HCT116 (cell line): ENCODE measurements around the gene SHC4. TPM values are rescaled to one million over a fixed set of nuclear protein-coding genes. Genes with fewer than 3 reads are reported as not detected.

Source experiments
- ATAC-seq: fragments of 200-7000 bp; cut with Tn5 transposase; 2 replicates; pipeline ENCODE4 v1.9.1; 2020; ENCODE audit warnings: mild to moderate bottlenecking, moderate library complexity
- BruUV-seq: library from RNA; stranded (reverse); fragments of 400-500 nt; replicated peaks from 2 replicates; lab custom pipeline; 2021; lab: Mats Ljungman, UMichigan
- CTCF ChIA-PET: fragments of 300-600 bp; sonication (Branson Sonifier 250); formaldehyde crosslinking; loops from one replicate; lab custom pipeline; 2021; ENCODE audit warnings: antibody characterized with exemption; lab: Charles Lee
- POLR2A ChIA-PET: fragments of 300-600, 350-600 bp; sonication (Branson Sonifier 250); formaldehyde crosslinking; loops from one replicate; lab custom pipeline; 2021; ENCODE audit warnings: antibody characterized with exemption; lab: Charles Lee
- RAD21 ChIA-PET, 2 experiments: fragments of 300-600 bp; sonication (Branson Sonifier 250); formaldehyde crosslinking; loops; one replicate each; lab custom pipeline; 2023; ENCODE audit warnings: low total read pairs in 2 of 2; ENCODE audit not compliant: uncharacterized antibody in 2 of 2, unreplicated experiment in 2 of 2, low non-redundant PET in 1 of 2; lab: Charles Lee
- DNase-seq: peaks from one replicate; pipeline ENCODE4 v3.0.0-alpha.2; 2010; ENCODE audit warnings: low read depth, low spot score
- H2AFZ ChIP-seq: fragments of 200-600 bp; shearing (Covaris generic), sonication (generic); 2 replicates; pipeline ENCODE4 v1.6.1; 2017; ENCODE audit warnings: low read depth, mixed run types, mixed read lengths, antibody characterized with exemption, low read length; ENCODE audit not compliant: poor library complexity, severe bottlenecking
- H3K27ac ChIP-seq: 2 replicates; pipeline ENCODE4 v1.5.1; 2012; ENCODE audit warnings: low read depth, low read length
- H3K27me3 ChIP-seq: fragments of 200-600 bp; sonication (generic); 2 replicates; pipeline ENCODE4 v1.6.1; 2016; ENCODE audit warnings: mixed run types, low read length, mixed read lengths; ENCODE audit not compliant: insufficient read depth
- H3K36me3 ChIP-seq, 2 experiments: fragments of 200-500 bp in 1 of 2; fragments of 200-600 bp in 1 of 2; sonication (Bioruptor generic) in 1 of 2; sonication (generic) in 1 of 2; 2 replicates each; pipeline versions ENCODE4 v1.5.1 to v1.6.1; 2014 to 2016; ENCODE audit warnings: low read length in 2 of 2, inconsistent platforms in 1 of 2, mixed read lengths in 1 of 2, mixed run types in 1 of 2; ENCODE audit not compliant: insufficient read depth in 2 of 2, control insufficient read depth in 1 of 2
- H3K4me1 ChIP-seq, 2 experiments: fragments of 200-600 bp in 1 of 2; sonication (generic) in 1 of 2; 2 replicates each; pipeline versions ENCODE4 v1.5.1 to v1.6.1; 2012 to 2017; ENCODE audit warnings: low read length in 2 of 2, inconsistent platforms in 1 of 2, mild to moderate bottlenecking in 1 of 2, mixed read lengths in 1 of 2, mixed run types in 1 of 2, moderate library complexity in 1 of 2; ENCODE audit not compliant: insufficient read depth in 2 of 2, control insufficient read depth in 1 of 2
- H3K4me2 ChIP-seq: fragments of 200-600 bp; sonication (generic); 2 replicates; pipeline ENCODE4 v1.6.1; 2017; ENCODE audit warnings: mixed run types, low read length, mixed read lengths
- H3K4me3 ChIP-seq, 2 experiments: fragments of 200-600 bp in 1 of 2; sonication (generic) in 1 of 2; replicated peaks in 1 of 2; 2 replicates each; pipeline ENCODE4 v1.5.1; 2011 to 2016; ENCODE audit warnings: low read length in 2 of 2, control low read depth in 1 of 2, low read depth in 1 of 2, mild to moderate bottlenecking in 1 of 2, mixed read lengths in 1 of 2, mixed run types in 1 of 2
- H3K79me2 ChIP-seq: fragments of 200-600 bp; sonication (generic); 2 replicates; pipeline ENCODE4 v1.6.1; 2017; ENCODE audit warnings: mild to moderate bottlenecking, mixed run types, low read length, moderate library complexity, mixed read lengths; ENCODE audit not compliant: insufficient read depth
- H3K9ac ChIP-seq: fragments of 200-600 bp; sonication (generic); 2 replicates; pipeline ENCODE4 v1.6.1; 2016; ENCODE audit warnings: low read length, mixed read lengths
- H3K9me2 ChIP-seq: fragments of 200-600 bp; sonication (generic), shearing (Covaris generic); 2 replicates; pipeline ENCODE4 v1.6.1; 2017; ENCODE audit warnings: mixed run types, mild to moderate bottlenecking, moderate library complexity; ENCODE audit not compliant: insufficient read depth
- H3K9me3 ChIP-seq, 2 experiments: fragments of 200-500 bp in 1 of 2; fragments of 200-600 bp in 1 of 2; sonication (Bioruptor generic) in 1 of 2; sonication (generic) in 1 of 2; 2 replicates each; pipeline ENCODE4 v1.6.1; 2014 to 2017; ENCODE audit warnings: low read length in 2 of 2, mixed read lengths in 2 of 2, inconsistent platforms in 1 of 2, low read depth in 1 of 2, mild to moderate bottlenecking in 1 of 2, mixed run types in 1 of 2, moderate library complexity in 1 of 2; ENCODE audit not compliant: control insufficient read depth in 1 of 2, insufficient read depth in 1 of 2
- H4K20me1 ChIP-seq: fragments of 200-600 bp; sonication (generic), shearing (Covaris generic); 2 replicates; pipeline ENCODE4 v1.6.1; 2017; ENCODE audit warnings: mixed run types, mild to moderate bottlenecking, moderate library complexity; ENCODE audit not compliant: insufficient read depth
- EGR1 ChIP-seq: IDR thresholded peaks from 2 replicates; pipeline ENCODE4 v1.6.1; 2012; ENCODE audit warnings: low read depth
- ELF1 ChIP-seq: IDR thresholded peaks from 2 replicates; pipeline ENCODE4 v1.6.1; 2012; ENCODE audit warnings: low read depth, borderline replicate concordance
- JUND ChIP-seq: IDR thresholded peaks from 2 replicates; pipeline ENCODE4 v1.6.1; 2012
- ZFX ChIP-seq: fragments of 450-650 bp; IDR thresholded peaks from 2 replicates; pipeline ENCODE4 v1.6.1; 2017
- intact Hi-C: fragments of 100-400 bp; cut with micrococcal nuclease; formaldehyde crosslinking; loops from 2 replicates; pipeline ENCODE4 v1.10.0; 2022
- total RNA-seq: library from RNA; stranded (reverse); gene quantifications from one replicate; pipeline ENCODE4 v1.2.1, GENCODE V29; 2021; ENCODE audit not compliant: unreplicated experiment
- TF ChIP-seq, protein P1 (sequence below): IDR thresholded peaks from 2 replicates; pipeline ENCODE4 v1.6.1; 2012; ENCODE audit warnings: low read depth
- TF ChIP-seq, protein P2 (sequence below), 3 experiments: fragments of 200-600 bp in 1 of 3; sonication (generic) in 1 of 3; IDR thresholded peaks in 2 of 3; conservative IDR thresholded peaks in 1 of 3; 2 replicates each; pipeline ENCODE4 v1.5.1; 2012 to 2017; ENCODE audit warnings: low read depth in 2 of 3, low read length in 2 of 3, antibody characterized with exemption in 1 of 3, borderline replicate concordance in 1 of 3, control low read depth in 1 of 3, mild to moderate bottlenecking in 1 of 3, mixed read lengths in 1 of 3, mixed run types in 1 of 3, moderate library complexity in 1 of 3; ENCODE audit not compliant: insufficient read depth in 1 of 3

SHC4 gene
- total RNA-seq, 1 experiment from 2014 or later = 0.44 TPM

DNA sequence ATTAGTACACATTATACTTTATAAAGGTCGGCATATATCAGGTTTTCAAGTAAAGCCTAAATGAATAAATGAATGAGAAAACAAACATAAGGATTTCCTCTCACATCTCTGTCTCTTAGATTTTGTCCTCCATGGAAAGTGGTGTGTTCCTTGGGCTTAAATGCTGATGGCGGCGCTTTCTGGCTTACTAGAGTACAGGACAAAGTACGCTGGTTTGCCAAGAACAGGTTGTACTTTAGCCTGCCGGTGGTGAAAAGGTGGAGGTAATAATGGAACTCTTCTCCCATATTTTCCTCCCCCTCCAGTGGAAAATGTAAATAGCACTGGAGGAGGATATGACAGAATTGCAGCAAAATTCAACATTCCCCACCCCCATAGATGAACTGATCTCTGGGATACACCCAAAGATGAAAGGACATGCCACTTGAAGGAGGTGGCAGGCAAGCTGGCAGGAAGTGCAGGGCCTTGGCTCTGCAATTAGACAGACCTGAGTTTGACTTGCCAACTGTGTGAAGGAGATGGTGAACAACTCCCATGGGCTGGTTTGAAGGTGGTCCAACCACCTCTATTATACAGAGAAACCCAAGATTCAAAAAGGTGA is 182.1 kb downstream of the SHC4 start:
- CTCF ChIA-PET = no interaction called here
- Histone ChIP-seq H3K36me3 (peaks cover 27 to 28% of the 10 kb centered on the region in 2 experiments), H4K20me1 (no peaks in the 10 kb centered on the region), H3K9ac (no peak overlapping the region), H2AFZ (no peak overlapping the region), H3K27me3 (no peaks in the 10 kb centered on the region), H3K27ac (no peak overlapping the region), H3K79me2 (no peaks in the 10 kb centered on the region), H3K9me3 (no peaks in the 10 kb centered on the region), H3K4me2 (no peak overlapping the region), H3K9me2 (no peaks in the 10 kb centered on the region), H3K4me3 (no peak overlapping the region), H3K4me1 (no peaks in the 10 kb centered on the region)
- DNase-seq (no peak), ATAC-seq (no peak)
- RAD21 ChIA-PET = no interaction called here
- BruUV-seq = no TSS peak
- POLR2A ChIA-PET = no interaction called here
- intact Hi-C loops = no loop called here
- no peak for TF ChIP-seq ELF1
- TF ChIP-seq, protein P1, sequence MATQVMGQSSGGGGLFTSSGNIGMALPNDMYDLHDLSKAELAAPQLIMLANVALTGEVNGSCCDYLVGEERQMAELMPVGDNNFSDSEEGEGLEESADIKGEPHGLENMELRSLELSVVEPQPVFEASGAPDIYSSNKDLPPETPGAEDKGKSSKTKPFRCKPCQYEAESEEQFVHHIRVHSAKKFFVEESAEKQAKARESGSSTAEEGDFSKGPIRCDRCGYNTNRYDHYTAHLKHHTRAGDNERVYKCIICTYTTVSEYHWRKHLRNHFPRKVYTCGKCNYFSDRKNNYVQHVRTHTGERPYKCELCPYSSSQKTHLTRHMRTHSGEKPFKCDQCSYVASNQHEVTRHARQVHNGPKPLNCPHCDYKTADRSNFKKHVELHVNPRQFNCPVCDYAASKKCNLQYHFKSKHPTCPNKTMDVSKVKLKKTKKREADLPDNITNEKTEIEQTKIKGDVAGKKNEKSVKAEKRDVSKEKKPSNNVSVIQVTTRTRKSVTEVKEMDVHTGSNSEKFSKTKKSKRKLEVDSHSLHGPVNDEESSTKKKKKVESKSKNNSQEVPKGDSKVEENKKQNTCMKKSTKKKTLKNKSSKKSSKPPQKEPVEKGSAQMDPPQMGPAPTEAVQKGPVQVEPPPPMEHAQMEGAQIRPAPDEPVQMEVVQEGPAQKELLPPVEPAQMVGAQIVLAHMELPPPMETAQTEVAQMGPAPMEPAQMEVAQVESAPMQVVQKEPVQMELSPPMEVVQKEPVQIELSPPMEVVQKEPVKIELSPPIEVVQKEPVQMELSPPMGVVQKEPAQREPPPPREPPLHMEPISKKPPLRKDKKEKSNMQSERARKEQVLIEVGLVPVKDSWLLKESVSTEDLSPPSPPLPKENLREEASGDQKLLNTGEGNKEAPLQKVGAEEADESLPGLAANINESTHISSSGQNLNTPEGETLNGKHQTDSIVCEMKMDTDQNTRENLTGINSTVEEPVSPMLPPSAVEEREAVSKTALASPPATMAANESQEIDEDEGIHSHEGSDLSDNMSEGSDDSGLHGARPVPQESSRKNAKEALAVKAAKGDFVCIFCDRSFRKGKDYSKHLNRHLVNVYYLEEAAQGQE = no peak
- TF ChIP-seq ZFX = no peak
- no peak for TF ChIP-seq JUND
- TF ChIP-seq, protein P2, sequence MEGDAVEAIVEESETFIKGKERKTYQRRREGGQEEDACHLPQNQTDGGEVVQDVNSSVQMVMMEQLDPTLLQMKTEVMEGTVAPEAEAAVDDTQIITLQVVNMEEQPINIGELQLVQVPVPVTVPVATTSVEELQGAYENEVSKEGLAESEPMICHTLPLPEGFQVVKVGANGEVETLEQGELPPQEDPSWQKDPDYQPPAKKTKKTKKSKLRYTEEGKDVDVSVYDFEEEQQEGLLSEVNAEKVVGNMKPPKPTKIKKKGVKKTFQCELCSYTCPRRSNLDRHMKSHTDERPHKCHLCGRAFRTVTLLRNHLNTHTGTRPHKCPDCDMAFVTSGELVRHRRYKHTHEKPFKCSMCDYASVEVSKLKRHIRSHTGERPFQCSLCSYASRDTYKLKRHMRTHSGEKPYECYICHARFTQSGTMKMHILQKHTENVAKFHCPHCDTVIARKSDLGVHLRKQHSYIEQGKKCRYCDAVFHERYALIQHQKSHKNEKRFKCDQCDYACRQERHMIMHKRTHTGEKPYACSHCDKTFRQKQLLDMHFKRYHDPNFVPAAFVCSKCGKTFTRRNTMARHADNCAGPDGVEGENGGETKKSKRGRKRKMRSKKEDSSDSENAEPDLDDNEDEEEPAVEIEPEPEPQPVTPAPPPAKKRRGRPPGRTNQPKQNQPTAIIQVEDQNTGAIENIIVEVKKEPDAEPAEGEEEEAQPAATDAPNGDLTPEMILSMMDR (IDR thresholded peaks at IDR 0.05 in 2 of 3, conservative IDR thresholded peaks at IDR 0.05 in 1 of 3; ENCODE audit: borderline replicate concordance in 1 of 3, insufficient read depth in 1 of 3, low read depth in 2 of 3, low read length in 2 of 3) = no peak
- TF ChIP-seq EGR1 = no peak
